Transverse colon (tissue), 4 donors: ENCODE results near the gene FAM174C. TPM values are rescaled to one million over a fixed set of nuclear protein-coding genes. Genes with fewer than 3 reads are reported as not detected.
A peak's percentile ranks its signal among the peaks of the same experiment; 100 is the strongest.

ENCODE experiments used
- DNase-seq: peaks from one replicate; pipeline ENCODE4 v3.0.0-alpha.2; 2019
- H3K27ac ChIP-seq, 4 donors: fragments of 200-600 bp; sonication (generic); 2 replicates each; pipeline ENCODE4 v1.5.1; 2016 to 2018; ENCODE audit warnings: inconsistent platforms in 4 of 4
- H3K27me3 ChIP-seq: fragments of 200-600 bp; sonication (generic); 2 replicates; pipeline ENCODE4 v1.5.1; 2017; ENCODE audit warnings: inconsistent platforms
- H3K36me3 ChIP-seq, 4 donors: fragments of 200-600 bp; sonication (generic); 2 replicates each; pipeline ENCODE4 v1.5.1; 2017 to 2019; ENCODE audit warnings: inconsistent platforms in 4 of 4
- H3K4me1 ChIP-seq, 4 donors: fragments of 200-600 bp; sonication (generic); 2 replicates each; pipeline ENCODE4 v1.5.1; 2017 to 2020; ENCODE audit warnings: inconsistent platforms in 4 of 4
- H3K4me3 ChIP-seq, 4 donors: fragments of 200-600 bp; sonication (generic); 1 replicate in 1 of 4; 2 replicates in 3 of 4; pipeline versions ENCODE4 v1.5.1 to v1.6.1; 2017 to 2019; ENCODE audit warnings: inconsistent platforms in 4 of 4
- H3K9me3 ChIP-seq, 2 donors: fragments of 200-600 bp; sonication (generic); 2 replicates each; pipeline ENCODE4 v1.5.1; 2017 to 2019; ENCODE audit warnings: inconsistent platforms in 2 of 2
- CTCF ChIP-seq, 5 experiments: fragments of 200-600 bp in 3 of 5; fragments of 450-650 bp in 2 of 5; sonication (generic) in 3 of 5; IDR thresholded peaks; 1 replicate in 2 of 5; 2 replicates in 3 of 5; pipeline ENCODE4 v1.5.1; 2016 to 2017; ENCODE audit warnings: antibody characterized with exemption in 5 of 5, inconsistent platforms in 3 of 5, mild to moderate bottlenecking in 2 of 5, moderate library complexity in 1 of 5
- EP300 ChIP-seq: sonication (generic); formaldehyde crosslinking; IDR thresholded peaks from one replicate; pipeline ENCODE4 v1.6.1; 2017; ENCODE audit warnings: antibody characterized with exemption, low read depth
- POLR2A ChIP-seq: fragments of 450-650 bp; IDR thresholded peaks from one replicate; pipeline ENCODE4 v1.6.1; 2016; ENCODE audit warnings: antibody characterized with exemption, mild to moderate bottlenecking, moderate library complexity
- POLR2AphosphoS5 ChIP-seq, 3 donors: sonication (generic); formaldehyde crosslinking; IDR thresholded peaks; one replicate each; pipeline ENCODE4 v1.6.1; 2016; ENCODE audit warnings: antibody characterized with exemption in 3 of 3
- WGBS, 2 donors: methylation state at CpG; one replicate each; pipeline ENCODE4 v1.1.5; 2018; ENCODE audit warnings: low coverage in 1 of 2; 5-methylcytosine and 5-hydroxymethylcytosine counted together
- in situ Hi-C, 4 donors: fragments of 200-750 bp; cut with MboI; loops; one replicate each; pipeline versions ENCODE4 v1.15.0 to v1.15.1; 2017; ENCODE audit warnings: low sequenced_read_pairs in 3 of 4, low pct_ligation_motif_present in 1 of 4, low pct_unique_long_range_greater_than_20kb in 1 of 4
- intact Hi-C: fragments of 100-400 bp; cut with DNase I; formaldehyde crosslinking; loops from one replicate; pipeline ENCODE4 v1.15.1; 2023; ENCODE audit warnings: low total_unique reads
- total RNA-seq, 4 donors: library from RNA; depleted of rRNA; stranded (reverse); fragments of >200 nt; gene quantifications; one replicate each; pipeline ENCODE4 v1.1.0, GENCODE V29; 2016

Gene FAM174C
- total RNA-seq, 4 donors from 2014 or later, result 72.5 to 116 (median 99.0) TPM

GRCh38 chr19:1284979-1285736 is 9.8 kb downstream of the FAM174C start:
- in situ Hi-C loops, result loop anchor here in 2 of 4 donors (25.0 kb wide), 1 partner anchor 102 kb away; the partner anchor contains the start of gene NDUFS7 (in 2 of the 2)
- H3K9me3 ChIP-seq, result no peaks in the 10 kb centered on the region
- 31% methylated on average over 30 of the region's 51 CpGs; no CpG with 5 or more reads in 1 of the 2 donors for WGBS, 2 donors
- H3K4me3 ChIP-seq, result no peak overlapping the region
- no peaks in the 10 kb centered on the region for H3K36me3 ChIP-seq
- intact Hi-C loops, result loop anchor here (10.0 kb wide), 1 partner anchor 120 kb away; the partner anchor contains the start of genes DAZAP1 and GAMT
- no peak for DNase-seq
- H3K27ac ChIP-seq, result peak overlapping the region; percentile 85 to 91 (median 90)
- TF ChIP-seq CTCF (IDR thresholded peaks at IDR 0.05), result no peak
- TF ChIP-seq POLR2A, result no peak
- no peak for TF ChIP-seq EP300
- TF ChIP-seq POLR2AphosphoS5 (IDR thresholded peaks at IDR 0.05), result no peak
- H3K4me1 ChIP-seq, result peaks cover 9 to 50% (median 39%) of the 10 kb centered on the region in 4 donors
- peaks cover 55% of the 10 kb centered on the region for H3K27me3 ChIP-seq

GRCh38 chr19:1285737-1286360 is 10.5 kb downstream of the FAM174C start, which contains the start of gene EFNA2:
Gene EFNA2 (plus strand): TSS chr19:1285873. CDS start chr19:1286169, 296 bp downstream.
- Histone ChIP-seq H3K4me1 (peaks cover 9 to 56% (median 43%) of the 10 kb centered on the region in 4 donors), H3K27ac (peak within 1 kb of the TSS; percentile 85 to 91 (median 90)), H3K36me3 (no peaks in the 10 kb centered on the region), H3K27me3 (peaks cover 62% of the 10 kb centered on the region), H3K4me3 (peak within 1 kb of the TSS; percentile 5 to 54 (median 47)), H3K9me3 (no peaks in the 10 kb centered on the region)
- in situ Hi-C loops (loop anchor here in 2 of 4 donors (25.0 kb wide), 1 partner anchor 101 kb away; the partner anchor contains the start of gene NDUFS7 (in 2 of the 2)), intact Hi-C loops (loop anchor here (10.0 kb wide), 1 partner anchor 119 kb away; the partner anchor contains the start of genes DAZAP1 and GAMT)
- no peak for TF ChIP-seq EP300
- no peak for TF ChIP-seq POLR2A
- TF ChIP-seq POLR2AphosphoS5 (IDR thresholded peaks at IDR 0.05), result no peak
- TF ChIP-seq CTCF (IDR thresholded peaks at IDR 0.05), result no peak
- no peak for DNase-seq
- no CpG with 5 or more reads among the region's 113 CpGs for WGBS, 2 donors

GRCh38 chr19:1286487-1287353 is 11.4 kb downstream of the FAM174C start:
- Histone ChIP-seq H3K4me1 (peaks cover 15 to 64% (median 51%) of the 10 kb centered on the region in 4 donors), H3K9me3 (no peaks in the 10 kb centered on the region), H3K4me3 (peak overlapping the region; percentile 5 to 54 (median 47)), H3K27ac (peak overlapping the region; percentile 58 to 77 (median 74)), H3K36me3 (no peaks in the 10 kb centered on the region), H3K27me3 (peaks cover 65% of the 10 kb centered on the region)
- intact Hi-C loops (loop anchor here (10.0 kb wide), 1 partner anchor 118 kb away; the partner anchor contains the start of genes DAZAP1 and GAMT), in situ Hi-C loops (loop anchor here in 2 of 4 donors (25.0 kb wide), 1 partner anchor 101 kb away; the partner anchor contains the start of gene NDUFS7 (in 2 of the 2))
- TF ChIP-seq EP300 (no peak), CTCF (IDR thresholded peaks at IDR 0.05) (no peak), POLR2AphosphoS5 (IDR thresholded peaks at IDR 0.05) (no peak), POLR2A (no peak)
- WGBS, 2 donors, result 23% methylated on average over 31 of the region's 38 CpGs; no CpG with 5 or more reads in 1 of the 2 donors
- DNase-seq, result no peak
